ENCODE measurements around the gene GPATCH1.

Gene GPATCH1

GRCh38 chr19:33129901-33130300 lies 48.9 kb downstream of the GPATCH1 start:
- TF ChIP-seq, protein P1, sequence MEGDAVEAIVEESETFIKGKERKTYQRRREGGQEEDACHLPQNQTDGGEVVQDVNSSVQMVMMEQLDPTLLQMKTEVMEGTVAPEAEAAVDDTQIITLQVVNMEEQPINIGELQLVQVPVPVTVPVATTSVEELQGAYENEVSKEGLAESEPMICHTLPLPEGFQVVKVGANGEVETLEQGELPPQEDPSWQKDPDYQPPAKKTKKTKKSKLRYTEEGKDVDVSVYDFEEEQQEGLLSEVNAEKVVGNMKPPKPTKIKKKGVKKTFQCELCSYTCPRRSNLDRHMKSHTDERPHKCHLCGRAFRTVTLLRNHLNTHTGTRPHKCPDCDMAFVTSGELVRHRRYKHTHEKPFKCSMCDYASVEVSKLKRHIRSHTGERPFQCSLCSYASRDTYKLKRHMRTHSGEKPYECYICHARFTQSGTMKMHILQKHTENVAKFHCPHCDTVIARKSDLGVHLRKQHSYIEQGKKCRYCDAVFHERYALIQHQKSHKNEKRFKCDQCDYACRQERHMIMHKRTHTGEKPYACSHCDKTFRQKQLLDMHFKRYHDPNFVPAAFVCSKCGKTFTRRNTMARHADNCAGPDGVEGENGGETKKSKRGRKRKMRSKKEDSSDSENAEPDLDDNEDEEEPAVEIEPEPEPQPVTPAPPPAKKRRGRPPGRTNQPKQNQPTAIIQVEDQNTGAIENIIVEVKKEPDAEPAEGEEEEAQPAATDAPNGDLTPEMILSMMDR (IDR thresholded peaks at IDR 0.05; ENCODE audit: unreplicated experiment in 3 of 3), result no peak
- Mint-ChIP-seq H3K36me3 (ENCODE audit: low read depth) (peaks cover 44% of the 10 kb centered on the region), H3K27ac (no peak overlapping the region), H3K4me1 (peaks cover 7% of the 10 kb centered on the region), H3K9me3 (no peaks in the 10 kb centered on the region), H3K4me3 (no peak overlapping the region), H3K27me3 (ENCODE audit: low read depth) (no peaks in the 10 kb centered on the region)

- H3K4me3 Mint-ChIP-seq, result no peak overlapping the region
- no peak overlapping the region for H3K27ac Mint-ChIP-seq
- H3K9me3 Mint-ChIP-seq, result no peaks in the 10 kb centered on the region
- H3K4me1 Mint-ChIP-seq, result peaks cover 7% of the 10 kb centered on the region
- H3K27me3 Mint-ChIP-seq (ENCODE audit: low read depth), result no peaks in the 10 kb centered on the region
- TF ChIP-seq, protein P1 (IDR thresholded peaks at IDR 0.05; ENCODE audit: unreplicated experiment in 3 of 3), result no peak
- peaks cover 42% of the 10 kb centered on the region for H3K36me3 Mint-ChIP-seq (ENCODE audit: low read depth)
These were observed 49.5 kb downstream of the GPATCH1 start for GRCh38 chr19:33130433-33130832.

DNA sequence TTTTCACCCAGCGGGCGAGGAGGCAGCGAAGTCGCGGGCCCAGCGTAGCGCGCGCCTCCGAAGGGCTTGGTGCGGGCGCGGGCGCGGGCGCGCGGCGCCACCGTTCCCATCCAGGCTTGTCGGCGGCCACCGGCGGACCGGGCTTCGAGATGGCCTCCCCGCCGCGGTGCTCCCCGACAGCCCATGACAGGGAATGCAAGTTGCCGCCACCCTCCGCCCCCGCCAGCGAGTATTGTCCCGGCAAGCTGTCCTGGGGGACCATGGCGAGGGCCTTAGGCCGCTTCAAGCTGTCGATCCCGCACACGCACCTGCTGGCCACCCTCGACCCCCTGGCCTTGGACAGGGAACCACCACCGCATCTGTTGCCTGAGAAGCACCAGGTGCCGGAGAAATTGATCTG lies 51.0 kb downstream of the GPATCH1 start, which contains the start of gene WDR88:
WDR88 (plus strand) TSS at position 94 of the 400 bp plus-strand sequence; CDS start at position 150, 56 bp downstream.
- Mint-ChIP-seq H3K9me3 (no peaks in the 10 kb centered on the region), H3K27ac (no peak within 1 kb of the TSS), H3K36me3 (ENCODE audit: low read depth) (peaks cover 31% of the 10 kb centered on the region), H3K4me1 (peaks cover 7% of the 10 kb centered on the region), H3K4me3 (no peak within 1 kb of the TSS), H3K27me3 (ENCODE audit: low read depth) (peaks cover 4% of the 10 kb centered on the region)
- TF ChIP-seq, protein P1 (IDR thresholded peaks at IDR 0.05; ENCODE audit: unreplicated experiment in 3 of 3), result no peak

DNA sequence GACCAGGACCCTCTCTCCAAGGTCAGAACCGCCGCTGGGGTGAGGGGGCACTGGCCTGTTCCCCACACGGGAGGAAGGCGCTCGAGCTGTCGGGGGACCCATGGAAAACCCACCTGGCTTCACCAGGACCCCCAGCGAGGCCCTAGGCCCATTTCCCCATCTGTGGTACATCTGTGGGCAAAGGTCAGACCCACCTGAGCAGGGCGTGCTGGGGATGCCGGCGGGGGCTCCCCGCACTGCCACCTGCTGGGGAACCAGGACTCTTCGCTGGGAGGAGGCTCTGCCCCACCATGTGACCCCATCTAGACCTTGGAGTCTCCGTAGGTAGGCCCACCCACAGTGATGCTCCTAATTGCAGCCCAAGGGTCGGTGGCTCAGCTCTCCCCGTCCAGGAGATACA lies 51.4 kb downstream of the GPATCH1 start:
- Mint-ChIP-seq H3K27me3 (ENCODE audit: low read depth) (peaks cover 4% of the 10 kb centered on the region), H3K4me3 (no peak overlapping the region), H3K36me3 (ENCODE audit: low read depth) (peaks cover 29% of the 10 kb centered on the region), H3K9me3 (no peaks in the 10 kb centered on the region), H3K27ac (no peak overlapping the region), H3K4me1 (peaks cover 7% of the 10 kb centered on the region)
- TF ChIP-seq, protein P1 (IDR thresholded peaks at IDR 0.05; ENCODE audit: unreplicated experiment in 3 of 3), result no peak

DNA sequence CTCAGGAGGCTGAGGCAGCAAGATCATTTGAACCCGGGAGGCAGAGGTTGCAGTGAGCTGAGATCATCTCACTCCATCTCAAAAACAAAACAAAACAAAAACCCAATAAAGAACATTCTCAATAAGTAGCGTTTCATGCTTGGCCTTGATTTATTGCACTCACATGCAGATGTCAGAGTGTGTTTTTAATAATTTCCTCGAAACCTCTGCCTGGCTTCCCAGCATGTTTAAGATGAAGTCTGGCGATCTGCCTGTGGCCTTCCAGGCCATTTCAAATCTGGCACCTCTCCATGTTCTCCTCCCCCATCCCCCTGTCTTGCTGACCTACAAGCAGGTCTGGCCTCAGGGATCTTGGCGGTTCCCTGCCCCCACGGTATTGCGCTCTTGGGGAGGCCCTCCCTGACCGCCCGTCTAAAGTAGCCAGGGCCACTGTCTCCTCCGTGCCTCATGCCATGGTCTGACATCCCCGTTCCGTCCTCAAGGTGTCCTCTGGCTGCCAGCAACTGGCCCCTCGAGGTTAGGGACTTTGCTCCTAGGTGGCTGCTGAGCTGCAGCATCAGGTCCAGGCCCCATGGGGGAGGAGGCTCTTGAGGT lies 52.6 kb downstream of the GPATCH1 start:
- Mint-ChIP-seq H3K36me3 (ENCODE audit: low read depth) (peaks cover 25% of the 10 kb centered on the region), H3K9me3 (no peaks in the 10 kb centered on the region), H3K27ac (peak overlapping the region in 1 of 3 experiments; percentile 63), H3K4me1 (peaks cover 7% of the 10 kb centered on the region), H3K27me3 (ENCODE audit: low read depth) (peaks cover 4% of the 10 kb centered on the region), H3K4me3 (no peak overlapping the region)
- TF ChIP-seq, protein P1 (IDR thresholded peaks at IDR 0.05; ENCODE audit: unreplicated experiment in 3 of 3), result no peak

GRCh38 chr19:33134571-33135041 lies 53.6 kb downstream of the GPATCH1 start:
- H3K27me3 Mint-ChIP-seq (ENCODE audit: low read depth), result peaks cover 9% of the 10 kb centered on the region
- H3K36me3 Mint-ChIP-seq (ENCODE audit: low read depth), result peaks cover 17% of the 10 kb centered on the region
- H3K4me1 Mint-ChIP-seq, result peaks cover 7% of the 10 kb centered on the region
- TF ChIP-seq, protein P1 (IDR thresholded peaks at IDR 0.05; ENCODE audit: unreplicated experiment in 3 of 3), result no peak
- no peaks in the 10 kb centered on the region for H3K9me3 Mint-ChIP-seq
- H3K4me3 Mint-ChIP-seq, result no peak overlapping the region
- H3K27ac Mint-ChIP-seq, result no peak overlapping the region
